ENCODE data around the gene COL23A1. TPM values are rescaled to one million over a fixed set of nuclear protein-coding genes. Genes with fewer than 3 reads are reported as not detected.

COL23A1 gene
- total and polyA plus RNA-seq, 2 experiments from 2014 or later: 1.1 to 5.1 TPM

GRCh38 chr5:178431782-178432165, 158.4 kb downstream of the COL23A1 start:
- Histone ChIP-seq H3K4me1 (ENCODE audit: insufficient read depth) (peaks cover 7% of the 10 kb centered on the region), H3K4me2 (no peak overlapping the region), H4K20me1 (ENCODE audit: insufficient read depth, poor library complexity, severe bottlenecking) (no peaks in the 10 kb centered on the region), H2AFZ (no peak overlapping the region), H3K36me3 (replicated peaks; ENCODE audit: insufficient read depth, low read depth) (no peaks in the 10 kb centered on the region), H3K4me3 (no peak overlapping the region), H3K9me3 (ENCODE audit: low read depth) (no peaks in the 10 kb centered on the region), H3K27me3 (no peaks in the 10 kb centered on the region), H3K27ac (no peak overlapping the region), H3K79me2 (no peaks in the 10 kb centered on the region), H3K9me2 (replicated peaks; ENCODE audit: insufficient read depth) (no peaks in the 10 kb centered on the region)
- TF ChIP-seq CTCF (IDR thresholded peaks at IDR 0.05; ENCODE audit: poor library complexity) (no peak), EZH2phosphoT487 (IDR thresholded peaks at IDR 0.05; ENCODE audit: low read depth, severe bottlenecking, unreplicated experiment) (no peak), EZH2 (IDR thresholded peaks at IDR 0.05; ENCODE audit: borderline replicate concordance) (no peak)
- DNase-seq (ENCODE audit: low spot score): no peak
- 79% methylated on average over 5 of the region's 5 CpGs for WGBS (ENCODE audit: low lambda C conversion rate, missing lambda C conversion rate)

- Histone ChIP-seq H3K36me3 (replicated peaks; ENCODE audit: insufficient read depth, low read depth) (no peaks in the 10 kb centered on the region), H4K20me1 (ENCODE audit: insufficient read depth, poor library complexity, severe bottlenecking) (no peaks in the 10 kb centered on the region), H3K4me2 (no peak overlapping the region), H3K27me3 (no peaks in the 10 kb centered on the region), H2AFZ (no peak overlapping the region), H3K9me3 (ENCODE audit: low read depth) (no peaks in the 10 kb centered on the region), H3K9me2 (replicated peaks; ENCODE audit: insufficient read depth) (no peaks in the 10 kb centered on the region), H3K4me1 (ENCODE audit: insufficient read depth) (peaks cover 7% of the 10 kb centered on the region), H3K4me3 (no peak overlapping the region), H3K79me2 (no peaks in the 10 kb centered on the region), H3K27ac (no peak overlapping the region)
- TF ChIP-seq CTCF (IDR thresholded peaks at IDR 0.05; ENCODE audit: poor library complexity): no peak
- no peak for TF ChIP-seq EZH2 (IDR thresholded peaks at IDR 0.05; ENCODE audit: borderline replicate concordance)
- no peak for TF ChIP-seq EZH2phosphoT487 (IDR thresholded peaks at IDR 0.05; ENCODE audit: low read depth, severe bottlenecking, unreplicated experiment)
- DNase-seq (ENCODE audit: low spot score): no peak
- WGBS (ENCODE audit: low lambda C conversion rate, missing lambda C conversion rate): 95% methylated on average over 16 of the region's 16 CpGs
Observed at GRCh38 chr5:178431063-178431781, 159.0 kb downstream of the COL23A1 start.

- no peaks in the 10 kb centered on the region for H3K9me3 ChIP-seq (ENCODE audit: low read depth)
- H3K4me2 ChIP-seq: no peak overlapping the region
- H3K4me3 ChIP-seq: no peak overlapping the region
- DNase-seq (ENCODE audit: low spot score): no peak
- no peak overlapping the region for H3K27ac ChIP-seq
- no peaks in the 10 kb centered on the region for H3K79me2 ChIP-seq
- H4K20me1 ChIP-seq (ENCODE audit: insufficient read depth, poor library complexity, severe bottlenecking): no peaks in the 10 kb centered on the region
- no peaks in the 10 kb centered on the region for H3K36me3 ChIP-seq (replicated peaks; ENCODE audit: insufficient read depth, low read depth)
- H3K4me1 ChIP-seq (ENCODE audit: insufficient read depth): peaks cover 7% of the 10 kb centered on the region
- no peak for TF ChIP-seq CTCF (IDR thresholded peaks at IDR 0.05; ENCODE audit: poor library complexity)
- TF ChIP-seq EZH2phosphoT487 (IDR thresholded peaks at IDR 0.05; ENCODE audit: low read depth, severe bottlenecking, unreplicated experiment): no peak
- TF ChIP-seq EZH2 (IDR thresholded peaks at IDR 0.05; ENCODE audit: borderline replicate concordance): no peak
- WGBS (ENCODE audit: low lambda C conversion rate, missing lambda C conversion rate): 92% methylated on average over 16 of the region's 16 CpGs
- H3K27me3 ChIP-seq: no peaks in the 10 kb centered on the region
- H2AFZ ChIP-seq: no peak overlapping the region
- no peaks in the 10 kb centered on the region for H3K9me2 ChIP-seq (replicated peaks; ENCODE audit: insufficient read depth)
Observed at GRCh38 chr5:178430186-178431062, 159.8 kb downstream of the COL23A1 start.

Measured in hepatocyte (in vitro differentiated cells).